CD4-positive, alpha-beta T cell treated with Interleukin-10 for 1 hour (primary cell): ENCODE measurements around the gene SPANXN4.

Source experiments
- DNase-seq: peaks from one replicate; pipeline ENCODE4 v3.0.0-alpha.2; 2020

The SPANXN4 gene, protein sequence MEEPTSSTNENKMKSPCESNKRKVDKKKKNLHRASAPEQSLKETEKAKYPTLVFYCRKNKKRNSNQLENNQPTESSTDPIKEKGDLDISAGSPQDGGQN

DNA sequence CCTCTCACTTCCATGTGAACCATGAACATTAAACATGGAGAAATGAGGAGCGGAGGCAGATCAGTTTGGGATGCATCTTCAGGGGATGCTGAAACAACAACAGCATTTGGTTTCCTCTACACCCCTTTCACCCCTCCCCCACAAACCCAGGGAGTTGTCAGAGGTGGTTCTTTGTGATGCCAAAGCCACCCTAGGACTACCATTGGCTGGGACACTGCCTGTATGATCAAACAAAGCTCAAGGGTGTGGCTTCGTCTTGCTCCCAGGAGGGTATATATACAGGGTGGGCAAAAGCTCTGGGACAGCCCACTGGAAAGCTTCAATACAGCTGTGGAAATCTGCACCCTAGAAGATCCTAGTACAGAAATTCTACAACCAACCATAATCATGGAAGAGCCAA is at the start of gene SPANXN4:
SPANXN4 (plus strand) TSS at position 301 of the 400 bp plus-strand sequence; CDS start at position 388, 87 bp downstream.
- DNase-seq: no peak

DNA sequence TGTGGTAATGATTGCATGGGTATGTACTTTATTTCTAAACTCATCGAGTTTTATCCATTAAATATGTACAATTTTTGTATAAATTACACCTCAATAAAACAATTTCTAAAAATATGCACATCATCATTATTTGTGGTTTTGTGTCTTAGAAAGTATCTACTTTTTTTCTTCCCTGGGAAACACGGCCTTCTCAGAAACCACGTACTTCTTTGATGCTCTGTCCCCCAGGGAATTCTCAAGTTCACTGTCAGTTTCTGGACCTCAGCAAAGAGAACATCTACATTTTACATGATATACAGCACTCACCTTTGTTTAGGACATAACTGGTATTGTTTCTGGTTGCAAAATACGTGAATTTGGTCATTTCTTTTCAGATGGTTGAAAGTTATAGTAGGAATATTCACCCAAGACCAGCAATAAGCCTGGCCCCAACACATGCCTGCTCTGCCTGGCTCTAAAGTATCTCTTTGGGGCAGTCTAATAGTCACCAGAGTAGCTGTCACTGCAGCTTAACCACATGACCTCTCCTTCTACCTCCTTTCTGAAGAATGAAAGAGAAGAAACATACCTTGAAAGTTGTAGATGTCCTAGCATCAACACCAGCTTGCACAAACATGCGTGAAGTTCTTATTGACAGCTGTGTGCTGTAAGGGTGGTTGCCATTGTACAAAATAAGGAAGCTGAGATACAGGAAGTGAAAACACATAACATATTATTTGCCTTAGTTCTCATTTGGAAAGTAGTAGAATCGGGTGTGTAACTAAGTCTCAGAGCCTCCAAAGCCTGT is 48.4 kb upstream of the SPANXN4 start:
- DNase-seq: no peak

DNA sequence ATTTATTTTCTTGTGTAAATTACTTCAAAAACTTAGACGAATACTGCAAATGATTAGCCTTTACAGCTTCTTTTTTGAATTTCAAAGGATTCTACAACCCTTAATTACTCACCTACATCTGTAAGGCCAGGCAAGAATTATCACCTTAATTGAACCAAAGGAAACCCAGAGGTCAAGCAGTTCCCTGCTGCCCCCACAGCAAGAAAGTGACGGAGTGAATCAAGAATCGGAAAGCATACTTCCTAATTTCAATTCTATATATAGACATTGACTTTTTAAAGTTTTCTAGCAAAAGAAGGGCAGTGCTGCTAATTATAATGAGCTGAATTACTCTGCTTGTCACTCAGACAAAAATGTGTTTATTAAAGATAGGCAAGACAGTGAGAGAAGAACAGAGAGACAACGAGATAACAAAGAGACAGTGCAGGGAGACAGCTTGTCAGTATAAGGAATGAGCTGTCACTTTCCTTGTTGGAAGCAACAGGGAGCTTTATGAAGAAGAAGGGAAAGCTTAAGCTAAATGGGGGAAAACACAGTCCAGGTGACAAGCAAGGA is 47.5 kb upstream of the SPANXN4 start:
- DNase-seq: no peak

DNA sequence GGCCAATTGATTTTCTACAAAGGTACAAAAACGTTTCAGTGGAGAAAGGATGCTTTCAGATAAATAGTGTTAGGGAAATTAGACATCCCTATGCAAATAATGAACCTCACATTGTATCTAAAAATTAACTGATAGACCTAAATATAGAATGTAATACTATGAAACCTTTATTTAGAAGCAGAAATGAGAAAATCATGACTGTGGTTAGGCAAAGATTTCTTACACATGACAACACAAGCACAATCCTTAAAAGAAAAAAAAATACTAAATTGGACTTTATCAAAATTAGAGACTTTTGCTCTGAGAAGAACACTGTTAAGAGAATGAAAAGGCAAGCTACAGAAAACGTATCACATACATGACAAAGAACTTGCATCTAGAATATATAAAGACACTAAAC is 43.0 kb upstream of the SPANXN4 start:
- DNase-seq: no peak

DNA sequence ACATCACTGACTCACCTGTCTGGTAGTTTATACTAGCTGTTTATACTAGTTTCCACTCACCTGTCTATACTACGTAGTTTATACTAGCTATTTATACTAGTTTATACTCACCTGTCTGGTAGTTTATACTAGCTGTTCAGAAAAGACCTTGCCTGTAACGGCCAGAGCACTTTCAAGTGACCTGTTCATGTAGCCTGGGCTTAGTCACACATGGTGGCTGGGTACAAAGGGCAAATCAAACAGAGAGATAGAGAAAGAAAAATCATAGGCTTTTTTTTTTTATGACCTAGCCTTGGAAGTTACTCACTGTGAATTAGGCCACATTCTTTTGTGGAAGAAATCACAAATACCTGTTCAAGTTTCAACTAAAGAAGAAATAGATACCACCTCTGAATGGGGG is 30.7 kb upstream of the SPANXN4 start:
- no peak for DNase-seq

DNA sequence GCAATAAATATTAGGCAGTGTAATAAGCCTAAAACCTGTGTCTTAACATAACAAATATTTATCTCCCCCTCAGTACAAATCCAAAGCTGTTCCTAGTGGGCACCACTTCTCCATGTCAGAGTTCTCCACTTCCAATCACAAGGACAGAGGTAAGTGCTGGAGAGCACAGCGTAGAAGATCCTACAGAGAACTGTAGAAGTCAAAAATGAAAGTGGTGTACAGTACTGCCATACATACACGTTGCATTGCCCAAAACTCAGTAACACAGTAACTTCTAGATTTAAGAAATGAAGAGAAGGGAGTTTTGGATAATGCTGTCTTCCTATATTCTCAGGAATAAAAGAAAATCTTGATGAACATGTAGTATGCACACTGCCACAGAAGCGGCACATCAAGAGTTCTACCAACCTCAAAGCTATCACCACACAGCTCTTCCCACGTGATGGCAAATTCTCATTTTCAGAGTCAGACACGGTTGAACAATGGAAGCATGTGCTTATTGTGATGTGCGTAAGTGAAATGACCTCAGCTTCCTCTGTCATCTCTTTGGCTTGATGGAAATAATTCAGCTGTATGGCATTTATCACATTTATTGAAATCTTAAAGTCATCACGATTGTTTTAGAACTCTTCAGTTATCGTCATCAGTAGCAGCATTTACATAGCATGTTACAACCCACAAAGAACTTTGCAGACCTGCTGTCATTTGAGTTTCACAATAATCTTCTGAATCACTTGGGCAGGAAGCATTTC is 27.1 kb upstream of the SPANXN4 start:
- DNase-seq: no peak

DNA sequence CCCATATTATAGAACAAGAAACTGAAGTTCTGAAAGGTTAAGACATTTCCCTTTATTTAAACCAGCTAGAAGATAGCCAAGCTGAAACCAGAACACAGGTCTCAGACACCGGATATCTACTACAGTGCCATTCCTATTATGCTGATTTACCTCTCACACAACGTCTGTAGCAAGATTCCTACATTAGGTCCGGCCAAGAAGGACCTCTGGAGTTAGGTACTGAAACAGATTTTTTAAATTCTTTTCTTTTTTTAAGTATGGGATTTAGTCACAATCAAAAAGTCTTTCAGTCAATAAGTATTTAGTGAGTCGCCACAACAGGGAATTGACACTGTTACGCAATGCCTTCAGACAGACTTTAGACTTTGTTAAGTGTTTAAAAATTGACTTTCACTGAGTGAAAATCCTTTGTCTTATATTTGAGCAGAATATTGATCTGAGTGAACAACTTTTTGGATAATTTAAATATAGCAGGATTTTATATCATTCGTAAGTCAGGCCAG is 26.5 kb upstream of the SPANXN4 start:
- DNase-seq: no peak

DNA sequence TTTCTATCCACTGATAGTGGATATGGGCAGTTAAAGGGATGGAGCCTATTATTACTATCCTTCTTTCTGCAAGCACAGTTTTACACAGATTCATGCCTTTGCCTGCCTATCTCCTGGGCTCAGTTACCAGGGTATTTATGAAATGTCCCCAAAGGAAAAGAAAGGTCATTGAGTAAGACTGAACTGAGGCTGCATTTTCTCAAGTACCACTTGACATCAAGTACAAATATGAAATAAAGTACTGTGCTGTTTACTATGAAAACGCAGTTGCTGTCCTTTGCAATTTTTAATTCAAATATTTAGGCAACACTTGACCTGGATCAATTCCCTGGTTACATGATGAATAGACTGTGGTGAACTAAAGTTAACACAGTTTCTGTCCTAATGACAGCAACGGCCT is 23.5 kb upstream of the SPANXN4 start:
- DNase-seq: no peak

DNA sequence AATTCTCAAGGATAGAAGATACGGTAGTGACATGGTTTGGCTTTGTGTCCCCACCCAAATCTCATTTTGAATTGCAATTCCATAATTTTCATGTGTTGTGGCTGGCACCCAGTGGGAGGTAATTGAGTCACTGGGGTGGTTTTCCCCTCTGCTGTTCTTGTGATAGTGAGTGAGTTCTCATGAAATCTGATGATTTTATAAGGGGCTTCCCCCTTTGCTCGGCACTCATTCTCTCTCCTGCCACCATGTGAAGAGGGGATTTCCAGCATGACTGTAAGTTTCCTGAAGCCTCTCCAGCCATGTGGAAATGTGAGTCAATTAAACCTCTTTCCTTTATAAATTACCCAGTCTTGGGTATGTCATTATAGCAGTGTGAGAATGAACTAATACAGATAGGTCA is 8.5 kb upstream of the SPANXN4 start:
- no peak for DNase-seq

DNA sequence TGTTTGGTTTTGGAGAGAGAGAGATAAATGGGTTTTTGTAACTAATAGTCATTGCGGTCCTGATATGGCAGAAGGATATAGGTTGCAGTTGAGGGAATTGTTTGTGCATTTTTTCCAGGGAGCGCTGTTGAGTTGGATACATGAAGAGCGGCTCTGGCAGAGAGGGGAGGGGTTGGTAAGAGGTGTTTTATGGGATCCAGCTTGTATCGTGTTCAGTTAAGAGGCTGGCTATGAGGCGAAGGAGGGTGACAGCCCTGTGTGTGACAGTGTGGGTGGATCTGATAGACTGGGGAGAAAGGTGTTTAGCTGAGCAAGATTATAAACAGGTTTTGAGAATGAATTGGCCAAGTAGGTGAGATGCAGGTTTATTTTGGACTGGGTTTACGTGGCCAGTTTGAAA is 1.5 kb downstream of the SPANXN4 start:
- DNase-seq: no peak

DNA sequence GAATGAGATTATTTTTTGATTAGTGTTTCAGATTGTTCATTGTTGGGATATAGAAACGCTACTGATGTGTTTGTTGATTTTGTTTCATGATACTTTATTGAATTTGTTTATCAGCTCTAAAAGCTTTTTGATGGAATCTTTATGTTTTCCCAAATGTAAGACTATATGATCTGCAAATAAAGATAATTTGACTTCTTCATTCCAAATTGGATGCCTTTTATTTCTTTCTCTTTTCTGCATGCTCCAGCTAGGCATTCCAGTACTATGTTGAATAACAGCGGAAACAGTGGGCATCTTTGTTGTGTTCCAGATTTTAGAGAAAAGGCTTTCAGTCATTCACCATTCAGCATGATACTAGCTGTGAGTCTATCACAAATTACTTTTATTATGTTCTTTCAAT is 21.8 kb downstream of the SPANXN4 start:
- no peak for DNase-seq

DNA sequence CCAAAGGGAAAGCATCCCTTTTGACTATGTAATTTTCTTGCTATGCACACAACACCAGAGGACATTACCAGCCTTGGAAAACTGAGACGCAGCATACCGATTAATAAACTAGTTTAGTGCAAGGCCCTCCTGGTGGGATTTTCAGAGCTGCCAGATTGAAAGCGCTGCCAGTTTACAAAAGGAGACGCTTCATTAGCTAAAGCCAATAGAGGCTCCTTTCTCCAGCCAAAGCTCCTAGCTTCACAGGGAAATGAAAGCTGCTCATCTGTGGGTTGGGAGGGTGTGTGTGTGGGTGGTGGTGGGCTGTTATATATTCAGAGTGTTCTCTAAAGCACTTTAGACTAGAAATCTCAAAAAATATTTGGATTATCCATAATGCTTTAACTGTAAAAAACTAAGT is 32.4 kb downstream of the SPANXN4 start:
- DNase-seq: no peak

DNA sequence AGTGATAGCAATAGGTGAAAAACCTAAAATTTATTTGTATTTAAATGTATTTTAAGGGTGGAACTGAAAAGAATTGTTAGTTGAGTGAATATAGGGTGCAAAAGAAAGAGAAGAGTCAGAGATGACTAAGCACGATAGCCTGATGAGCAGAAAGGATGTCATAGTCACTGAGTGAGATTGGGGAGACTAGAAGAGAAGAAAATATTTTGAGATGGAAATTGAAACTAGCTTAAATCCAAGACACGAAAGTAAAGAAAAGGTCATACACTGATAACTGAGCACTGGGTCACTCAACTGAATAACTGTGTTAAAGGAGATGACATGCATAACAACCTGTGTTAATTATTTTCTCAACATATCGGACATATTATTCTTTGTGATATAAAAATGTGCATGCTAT is 55.5 kb downstream of the SPANXN4 start:
- DNase-seq: no peak

DNA sequence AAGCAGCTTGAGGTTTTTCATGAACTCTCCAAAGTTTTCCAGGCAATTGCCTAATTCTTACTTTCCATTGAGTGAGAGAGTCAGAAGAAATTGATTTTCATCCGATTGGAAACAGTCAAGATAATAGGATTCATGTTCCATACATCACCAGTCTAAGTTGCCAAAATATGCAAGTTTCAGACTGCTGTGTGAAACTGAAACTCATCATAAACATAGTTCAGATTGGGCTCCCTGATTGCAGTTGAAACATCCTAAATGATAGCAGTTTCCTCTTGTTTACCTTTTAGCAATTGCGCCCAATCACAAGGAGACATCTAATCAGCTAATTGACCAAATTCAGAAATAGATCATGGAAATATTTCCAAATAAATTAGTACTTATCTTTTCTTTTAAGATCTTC is 56.8 kb downstream of the SPANXN4 start:
- no peak for DNase-seq
